Gastrocnemius medialis (tissue), 4 donors: ENCODE measurements around the gene SALL2. TPM values are rescaled to one million over a fixed set of nuclear protein-coding genes. Genes with fewer than 3 reads are reported as not detected.

Experiments used
- ATAC-seq, 2 donors: fragments of 150-250 bp; one replicate each; pipeline ENCODE4 v1.9.1; 2016
- DNase-seq, 2 donors: peaks; one replicate each; pipeline ENCODE4 v3.0.0-alpha.2; 2019
- H3K27ac ChIP-seq, 4 donors: fragments of 200-600 bp; sonication (generic); 1 replicate in 1 of 4; 2 replicates in 3 of 4; pipeline ENCODE4 v1.5.1; 2016 to 2018; ENCODE audit warnings: mild to moderate bottlenecking in 2 of 4, moderate library complexity in 1 of 4
- H3K27me3 ChIP-seq, 3 donors: fragments of 200-600 bp; sonication (generic) in 2 of 3; 1 replicate in 1 of 3; 2 replicates in 2 of 3; pipeline versions ENCODE4 v1.5.1 to v1.6.0; 2016 to 2019; ENCODE audit warnings: mild to moderate bottlenecking in 1 of 3, moderate library complexity in 1 of 3
- H3K36me3 ChIP-seq, 2 donors: fragments of 200-600 bp; sonication (generic) in 1 of 2; one replicate each; pipeline ENCODE4 v1.5.1; 2017 to 2018
- H3K4me1 ChIP-seq, 2 donors: fragments of 200-600 bp; sonication (generic) in 1 of 2; one replicate each; pipeline ENCODE4 v1.5.1; 2016 to 2017; ENCODE audit warnings: mild to moderate bottlenecking in 2 of 2
- H3K4me3 ChIP-seq, 4 donors: fragments of 200-600 bp; sonication (generic) in 3 of 4; 1 replicate in 1 of 4; 2 replicates in 3 of 4; pipeline ENCODE4 v1.5.1; 2016 to 2019; ENCODE audit warnings: mild to moderate bottlenecking in 2 of 4
- H3K9me3 ChIP-seq, 3 donors: fragments of 200-600 bp; sonication (generic) in 2 of 3; 1 replicate in 1 of 3; 2 replicates in 2 of 3; pipeline ENCODE4 v1.5.1; 2016 to 2019
- POLR2A ChIP-seq, 2 donors: fragments of 450-650 bp; IDR thresholded peaks; one replicate each; pipeline ENCODE4 v1.6.1; 2017; ENCODE audit warnings: antibody characterized with exemption in 2 of 2, mild to moderate bottlenecking in 2 of 2, moderate library complexity in 2 of 2
- in situ Hi-C, 4 donors: fragments of 200-750 bp; cut with MboI; loops; one replicate each; pipeline versions ENCODE4 v1.15.0 to v1.8.0; 2017; ENCODE audit warnings: low sequenced_read_pairs in 4 of 4
- intact Hi-C: fragments of 100-400 bp; cut with DNase I; formaldehyde crosslinking; loops from one replicate; pipeline ENCODE4 v1.15.1; 2023; ENCODE audit warnings: low total_unique reads
- total RNA-seq, 4 donors: library from RNA; depleted of rRNA; stranded (reverse); fragments of >200 nt; gene quantifications; one replicate each; pipeline versions ENCODE4 v1.1.0 to v1.2.3, GENCODE V29; 2016
- TF ChIP-seq, protein P1 (sequence below), 5 experiments: fragments of 450-650 bp in 3 of 5; fragments of 200-600 bp in 2 of 5; sonication (generic) in 2 of 5; IDR thresholded peaks in 4 of 5; conservative IDR thresholded peaks in 1 of 5; 1 replicate in 4 of 5; 2 replicates in 1 of 5; pipeline ENCODE4 v1.5.1; 2016 to 2019; ENCODE audit warnings: antibody characterized with exemption in 5 of 5, mild to moderate bottlenecking in 3 of 5, moderate library complexity in 3 of 5

The SALL2 gene
- total RNA-seq, 4 donors from 2014 or later, result 0.80 to 2.0 (median 1.1) TPM

GRCh38 chr14:21525571-21525961 is 580 bp downstream of the SALL2 start:
- H3K27ac ChIP-seq, result peak overlapping the region in 2 of 4 donors; percentile 7 to 33
- no peaks in the 10 kb centered on the region for H3K36me3 ChIP-seq
- peaks cover 0 to 6% (median 0%) of the 10 kb centered on the region in 3 donors for H3K27me3 ChIP-seq
- H3K9me3 ChIP-seq, result no peaks in the 10 kb centered on the region
- peak overlapping the region; percentile 72 to 87 (median 80) for H3K4me3 ChIP-seq
- no peak for TF ChIP-seq POLR2A (IDR thresholded peaks at IDR 0.05)
- TF ChIP-seq, protein P1, sequence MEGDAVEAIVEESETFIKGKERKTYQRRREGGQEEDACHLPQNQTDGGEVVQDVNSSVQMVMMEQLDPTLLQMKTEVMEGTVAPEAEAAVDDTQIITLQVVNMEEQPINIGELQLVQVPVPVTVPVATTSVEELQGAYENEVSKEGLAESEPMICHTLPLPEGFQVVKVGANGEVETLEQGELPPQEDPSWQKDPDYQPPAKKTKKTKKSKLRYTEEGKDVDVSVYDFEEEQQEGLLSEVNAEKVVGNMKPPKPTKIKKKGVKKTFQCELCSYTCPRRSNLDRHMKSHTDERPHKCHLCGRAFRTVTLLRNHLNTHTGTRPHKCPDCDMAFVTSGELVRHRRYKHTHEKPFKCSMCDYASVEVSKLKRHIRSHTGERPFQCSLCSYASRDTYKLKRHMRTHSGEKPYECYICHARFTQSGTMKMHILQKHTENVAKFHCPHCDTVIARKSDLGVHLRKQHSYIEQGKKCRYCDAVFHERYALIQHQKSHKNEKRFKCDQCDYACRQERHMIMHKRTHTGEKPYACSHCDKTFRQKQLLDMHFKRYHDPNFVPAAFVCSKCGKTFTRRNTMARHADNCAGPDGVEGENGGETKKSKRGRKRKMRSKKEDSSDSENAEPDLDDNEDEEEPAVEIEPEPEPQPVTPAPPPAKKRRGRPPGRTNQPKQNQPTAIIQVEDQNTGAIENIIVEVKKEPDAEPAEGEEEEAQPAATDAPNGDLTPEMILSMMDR (IDR thresholded peaks at IDR 0.05 in 4 of 5, conservative IDR thresholded peaks at IDR 0.05 in 1 of 5), result no peak
- in situ Hi-C loops (no loop called here), intact Hi-C loops (no loop called here)
- peaks cover 0 to 5% of the 10 kb centered on the region in 2 donors for H3K4me1 ChIP-seq
- ATAC-seq (no peak), DNase-seq (no peak)

DNA sequence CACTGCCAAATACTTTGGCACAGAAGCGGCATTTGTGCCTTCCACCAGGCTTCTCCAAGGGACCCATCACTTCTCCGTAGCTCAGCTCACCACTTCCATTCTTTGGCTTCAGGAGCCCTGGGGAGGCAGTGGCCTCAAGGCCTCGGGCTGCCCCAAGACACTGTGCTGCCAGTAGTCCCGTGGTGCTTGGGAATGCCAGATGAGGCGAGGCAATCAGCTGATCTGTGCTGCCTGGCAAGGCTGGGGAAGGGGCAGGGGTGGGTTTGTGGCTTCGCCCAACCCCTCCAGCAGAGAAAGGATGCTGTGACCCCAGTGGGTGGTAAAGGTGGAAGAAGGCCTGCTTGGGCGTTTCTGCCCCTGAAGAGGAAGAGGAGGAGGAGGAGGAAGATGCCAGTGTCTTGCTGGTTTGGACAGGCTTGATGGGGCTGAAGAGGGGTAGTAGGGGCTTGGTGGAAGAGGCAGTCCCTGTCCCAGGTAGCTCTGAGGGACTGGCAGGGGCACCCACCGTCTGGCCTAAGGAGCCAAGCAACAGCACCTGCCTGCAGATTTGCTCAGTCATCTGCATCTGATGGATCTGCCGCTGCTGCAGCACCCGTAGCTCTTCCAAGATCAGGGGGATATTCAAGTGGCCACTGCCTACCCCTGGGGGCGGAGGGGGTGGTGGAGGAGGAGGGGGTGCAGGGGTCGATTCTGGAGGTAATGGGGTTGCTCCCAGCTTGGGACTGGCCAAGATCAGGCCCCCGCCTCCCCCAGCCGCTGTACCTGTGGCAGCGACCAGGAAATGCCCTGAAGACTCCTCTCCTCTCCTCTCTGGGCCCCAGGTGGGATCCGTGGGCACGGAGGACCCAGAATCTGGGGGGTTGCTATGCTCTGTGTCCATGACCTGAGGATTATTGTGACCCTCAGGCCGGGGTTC is 1.3 kb downstream of the SALL2 start:
- H3K4me3 ChIP-seq, result peak overlapping the region in 1 of 4 donors; percentile 74
- no peak overlapping the region for H3K27ac ChIP-seq
- H3K36me3 ChIP-seq, result no peaks in the 10 kb centered on the region
- no peak for DNase-seq
- ATAC-seq, result no peak
- H3K4me1 ChIP-seq, result peaks cover 0 to 5% of the 10 kb centered on the region in 2 donors
- no peaks in the 10 kb centered on the region for H3K9me3 ChIP-seq
- in situ Hi-C loops (no loop called here), intact Hi-C loops (no loop called here)
- H3K27me3 ChIP-seq, result peaks cover 0 to 6% (median 0%) of the 10 kb centered on the region in 3 donors
- TF ChIP-seq POLR2A (IDR thresholded peaks at IDR 0.05), result no peak
- TF ChIP-seq, protein P1 (IDR thresholded peaks at IDR 0.05 in 4 of 5, conservative IDR thresholded peaks at IDR 0.05 in 1 of 5), result no peak

DNA sequence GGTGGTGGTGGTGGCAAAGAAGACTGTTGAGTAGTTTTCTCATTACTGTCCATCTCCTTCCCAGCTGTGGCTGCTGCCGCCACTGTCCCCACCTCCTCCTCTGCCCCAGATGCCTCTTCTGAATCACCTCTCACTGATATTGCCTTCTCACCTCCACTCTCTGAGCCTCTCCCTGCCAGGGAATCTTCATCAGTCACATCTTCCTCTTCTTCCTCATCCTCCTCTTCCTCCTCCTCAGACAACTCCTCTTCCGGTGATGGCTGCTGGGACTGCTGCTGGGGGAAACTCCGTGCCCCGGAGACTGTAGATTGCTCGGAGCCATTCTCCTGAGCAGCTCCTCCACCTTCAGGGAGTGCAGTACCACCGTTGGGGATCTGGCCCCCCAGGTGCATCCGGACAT is 2.9 kb downstream of the SALL2 start:
- DNase-seq, result no peak
- no peak for ATAC-seq
- Histone ChIP-seq H3K27me3 (peaks cover 0 to 6% (median 0%) of the 10 kb centered on the region in 3 donors), H3K27ac (no peak overlapping the region), H3K4me3 (no peak overlapping the region), H3K36me3 (no peaks in the 10 kb centered on the region), H3K4me1 (peaks cover 0 to 5% of the 10 kb centered on the region in 2 donors), H3K9me3 (no peaks in the 10 kb centered on the region)
- intact Hi-C loops, result no loop called here
- in situ Hi-C loops, result no loop called here
- TF ChIP-seq, protein P1 (IDR thresholded peaks at IDR 0.05 in 4 of 5, conservative IDR thresholded peaks at IDR 0.05 in 1 of 5), result no peak
- TF ChIP-seq POLR2A (IDR thresholded peaks at IDR 0.05), result no peak

- DNase-seq, result no peak
- TF ChIP-seq, protein P1 (IDR thresholded peaks at IDR 0.05 in 4 of 5, conservative IDR thresholded peaks at IDR 0.05 in 1 of 5), result no peak
- no peak for TF ChIP-seq POLR2A (IDR thresholded peaks at IDR 0.05)
Measured at GRCh38 chr14:21521501-21521900, 4.6 kb downstream of the SALL2 start.

More at GRCh38 chr14:21521501-21521900, 4.6 kb downstream of the SALL2 start:
- H3K9me3 ChIP-seq, result no peaks in the 10 kb centered on the region
- in situ Hi-C loops, result no loop called here
- H3K4me3 ChIP-seq, result no peak overlapping the region
- H3K4me1 ChIP-seq, result peaks cover 0 to 1% of the 10 kb centered on the region in 2 donors
- no peak for ATAC-seq
- intact Hi-C loops, result no loop called here
- H3K27ac ChIP-seq, result no peak overlapping the region
- H3K27me3 ChIP-seq, result peaks cover 0 to under 1% (median 0%) of the 10 kb centered on the region in 3 donors
- no peaks in the 10 kb centered on the region for H3K36me3 ChIP-seq
